ENCODE measurements around the gene DEPDC5.
"Not testable (repeated sequence)": the region's sequence is repeated elsewhere in the genome, so short reads cannot be mapped to it uniquely, and the experiment has no call there.

The DEPDC5 gene

DNA sequence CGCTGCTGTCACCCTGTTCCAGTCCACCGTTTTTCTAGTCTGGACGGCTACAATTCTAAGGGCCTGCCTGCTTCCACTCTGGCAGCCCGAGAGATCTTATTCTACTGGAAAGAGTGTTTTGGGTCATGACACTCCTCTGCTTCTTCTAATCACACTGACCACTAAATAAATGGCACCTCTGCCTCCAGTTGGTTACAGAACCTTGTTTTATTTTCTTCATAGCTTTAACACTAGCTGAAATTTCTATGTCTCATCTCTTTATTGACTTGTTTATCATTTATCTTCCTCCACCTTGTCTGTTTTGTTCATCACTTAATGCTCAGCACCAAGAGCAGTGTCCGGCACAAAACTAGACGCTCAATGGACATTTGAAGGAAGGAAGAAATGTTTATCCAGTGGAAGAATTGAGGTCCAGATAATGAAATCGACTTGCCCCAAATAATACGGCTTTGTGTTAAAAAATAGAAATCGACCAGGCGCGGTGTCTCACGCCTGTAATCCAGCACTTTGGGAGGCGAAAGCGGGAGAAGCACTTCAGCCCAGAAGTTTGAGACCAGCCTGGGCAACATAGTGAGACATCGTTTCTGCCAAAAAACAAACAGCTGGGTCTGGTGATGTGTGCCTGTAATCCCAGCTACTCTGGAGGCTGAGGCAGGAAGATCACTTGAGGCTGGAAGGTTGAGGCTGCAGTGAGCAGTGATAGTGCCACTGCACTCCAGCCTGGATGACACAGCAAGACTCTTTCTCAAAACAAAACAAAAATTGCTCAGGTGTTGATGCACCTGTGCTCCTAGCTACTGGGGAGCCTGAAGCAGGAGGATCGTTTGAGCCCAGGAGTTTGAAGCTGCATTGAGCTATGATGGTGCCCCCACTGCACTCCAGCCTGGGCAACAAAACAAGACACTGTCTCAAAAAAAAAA, 3.2 kb upstream of the DEPDC5 start:
- H3K4me1 ChIP-seq (ENCODE audit: control insufficient read depth, insufficient read depth, low read length): peaks cover 44% of the 10 kb centered on the region

DNA sequence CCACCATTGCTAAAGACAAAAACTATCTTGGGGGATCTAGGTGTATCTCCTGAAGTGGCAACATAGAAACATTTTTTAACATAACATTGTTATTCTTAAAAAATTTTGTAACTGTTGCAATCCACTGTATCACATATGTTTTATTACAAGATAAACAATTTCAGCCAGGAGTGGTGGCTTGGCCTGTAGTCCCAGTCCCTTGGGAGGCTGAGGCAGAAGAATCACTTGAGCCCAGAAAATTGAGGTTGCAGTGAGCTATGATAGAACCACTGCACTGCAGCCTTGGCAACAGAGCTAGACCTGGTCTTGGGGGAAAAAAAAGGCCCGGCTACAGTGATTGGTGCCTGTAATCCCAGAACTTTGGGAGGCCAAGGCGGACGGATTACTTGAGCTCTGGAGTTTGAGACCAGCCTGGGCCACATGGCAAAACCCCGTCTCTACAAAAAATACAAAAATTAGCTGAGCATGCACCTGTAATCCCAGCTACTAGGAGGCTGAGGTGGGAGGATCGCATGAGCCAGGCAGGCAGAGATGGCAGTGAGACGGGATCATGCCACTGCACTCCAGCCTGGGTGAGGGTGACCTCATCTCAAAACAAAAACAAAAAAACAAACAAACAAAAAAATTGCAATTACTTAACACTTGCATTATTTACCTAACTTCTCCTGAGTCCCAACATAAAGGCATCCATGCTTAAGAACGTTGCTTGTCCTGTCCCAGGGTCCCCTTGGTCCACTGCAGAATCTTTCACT, 1.5 kb upstream of the DEPDC5 start:
- no peak overlapping the region for H3K4me3 ChIP-seq (ENCODE audit: low read length)
- H3K36me3 ChIP-seq (ENCODE audit: control insufficient read depth, insufficient read depth, low read length): no peaks in the 10 kb centered on the region
- H3K9me3 ChIP-seq (ENCODE audit: control insufficient read depth, low read length): no peaks in the 10 kb centered on the region
- no peaks in the 10 kb centered on the region for H3K27me3 ChIP-seq (ENCODE audit: control insufficient read depth, insufficient read depth, low read length)
- H3K4me1 ChIP-seq (ENCODE audit: control insufficient read depth, insufficient read depth, low read length): peaks cover 48% of the 10 kb centered on the region
- peak overlapping the region; percentile 79 for H3K9ac ChIP-seq (ENCODE audit: low read length)

More for the DNA sequence above, 3.2 kb upstream of the DEPDC5 start:
- Histone ChIP-seq H3K9ac (ENCODE audit: low read length) (peak overlapping the region; percentile 99), H3K36me3 (ENCODE audit: control insufficient read depth, insufficient read depth, low read length) (no peaks in the 10 kb centered on the region), H3K9me3 (ENCODE audit: control insufficient read depth, low read length) (no peaks in the 10 kb centered on the region), H3K4me3 (ENCODE audit: low read length) (no peak overlapping the region), H3K27me3 (ENCODE audit: control insufficient read depth, insufficient read depth, low read length) (no peaks in the 10 kb centered on the region)

DNA sequence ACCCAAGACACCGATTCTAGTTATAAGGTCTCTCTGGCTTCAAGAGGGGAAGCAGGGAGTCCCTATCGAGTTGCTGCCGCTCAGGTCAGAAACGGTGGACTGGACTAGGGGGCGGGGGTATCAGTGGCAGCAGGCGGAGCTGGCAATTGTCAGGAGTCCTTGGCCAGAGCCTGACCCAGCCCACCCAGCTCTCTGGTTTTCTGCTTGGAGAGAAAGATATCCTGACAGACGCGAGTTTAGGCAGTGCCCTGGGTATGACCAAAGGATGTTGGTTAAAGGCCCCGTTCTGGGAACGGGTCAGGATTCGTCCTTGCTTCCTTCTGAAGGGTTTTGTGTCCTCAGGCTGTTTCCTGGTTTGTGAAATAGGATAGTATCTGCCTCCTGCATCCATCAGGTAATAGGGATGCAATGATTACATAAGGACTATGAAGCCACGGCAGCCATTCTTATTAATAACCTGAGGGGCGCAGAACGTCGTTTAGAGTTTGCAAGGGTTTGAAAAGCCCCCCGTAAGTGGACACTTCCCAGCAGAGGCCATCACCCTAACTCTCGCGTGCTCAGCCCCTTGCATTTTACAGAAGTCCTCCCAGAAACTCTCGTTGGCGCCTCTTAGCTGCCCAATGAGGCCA, 700 bp upstream of the DEPDC5 start:
- Histone ChIP-seq H3K9me3 (ENCODE audit: control insufficient read depth, low read length) (no peaks in the 10 kb centered on the region), H3K36me3 (ENCODE audit: control insufficient read depth, insufficient read depth, low read length) (no peaks in the 10 kb centered on the region), H3K9ac (ENCODE audit: low read length) (peak overlapping the region; percentile 79), H3K27me3 (ENCODE audit: control insufficient read depth, insufficient read depth, low read length) (no peaks in the 10 kb centered on the region), H3K4me3 (ENCODE audit: low read length) (peak overlapping the region; percentile 17), H3K4me1 (ENCODE audit: control insufficient read depth, insufficient read depth, low read length) (peaks cover 47% of the 10 kb centered on the region)

DNA sequence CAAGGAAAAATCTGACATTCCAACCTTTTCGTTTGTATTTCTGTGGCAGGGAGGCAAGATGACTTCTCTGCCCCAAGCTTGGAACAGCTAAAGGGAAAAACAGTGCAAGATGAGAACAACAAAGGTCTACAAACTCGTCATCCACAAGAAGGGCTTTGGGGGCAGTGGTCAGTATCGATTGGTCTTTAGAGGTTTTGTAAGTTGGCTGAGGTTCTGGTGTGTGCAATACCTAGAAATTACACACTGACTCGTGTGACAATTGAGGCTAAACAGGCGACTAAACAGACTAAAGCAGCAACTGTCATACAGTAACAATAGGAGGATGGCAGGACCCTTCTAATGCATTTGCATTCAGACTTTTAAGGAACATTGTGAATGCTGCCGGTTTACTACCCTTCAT, 994 bp downstream of the DEPDC5 start:
- Histone ChIP-seq H3K36me3 (ENCODE audit: control insufficient read depth, insufficient read depth, low read length) (no peaks in the 10 kb centered on the region), H3K4me3 (ENCODE audit: low read length) (no peak overlapping the region), H3K27me3 (ENCODE audit: control insufficient read depth, insufficient read depth, low read length) (no peaks in the 10 kb centered on the region), H3K4me1 (ENCODE audit: control insufficient read depth, insufficient read depth, low read length) (peaks cover 39% of the 10 kb centered on the region), H3K9me3 (ENCODE audit: control insufficient read depth, low read length) (no peaks in the 10 kb centered on the region), H3K9ac (ENCODE audit: low read length) (peak overlapping the region; percentile 82)

DNA sequence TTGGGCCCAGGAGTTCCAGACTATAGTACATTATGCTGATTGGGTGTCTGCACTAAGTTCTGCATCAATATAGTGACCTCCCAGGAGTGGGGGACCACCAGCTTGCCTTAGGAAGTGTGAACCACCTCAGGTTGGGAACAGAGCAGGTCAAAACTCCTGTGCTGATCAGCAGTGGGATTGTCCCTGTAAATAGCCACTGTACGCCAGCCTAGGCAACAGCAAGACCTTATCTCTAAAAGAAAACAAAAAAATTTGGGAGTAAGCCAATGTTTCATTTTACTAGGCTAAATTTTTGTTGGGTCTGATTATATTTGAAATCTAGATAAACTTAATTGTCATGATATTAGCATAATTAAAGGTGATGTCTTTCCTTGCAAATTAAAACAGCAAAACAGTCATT, 3.4 kb downstream of the DEPDC5 start:
- Histone ChIP-seq H3K27me3 (ENCODE audit: control insufficient read depth, insufficient read depth, low read length) (no peaks in the 10 kb centered on the region), H3K9ac (ENCODE audit: low read length) (peak overlapping the region; percentile 8), H3K36me3 (ENCODE audit: control insufficient read depth, insufficient read depth, low read length) (no peaks in the 10 kb centered on the region), H3K9me3 (ENCODE audit: control insufficient read depth, low read length) (no peaks in the 10 kb centered on the region), H3K4me3 (ENCODE audit: low read length) (no peak overlapping the region), H3K4me1 (ENCODE audit: control insufficient read depth, insufficient read depth, low read length) (peaks cover 32% of the 10 kb centered on the region)

DNA sequence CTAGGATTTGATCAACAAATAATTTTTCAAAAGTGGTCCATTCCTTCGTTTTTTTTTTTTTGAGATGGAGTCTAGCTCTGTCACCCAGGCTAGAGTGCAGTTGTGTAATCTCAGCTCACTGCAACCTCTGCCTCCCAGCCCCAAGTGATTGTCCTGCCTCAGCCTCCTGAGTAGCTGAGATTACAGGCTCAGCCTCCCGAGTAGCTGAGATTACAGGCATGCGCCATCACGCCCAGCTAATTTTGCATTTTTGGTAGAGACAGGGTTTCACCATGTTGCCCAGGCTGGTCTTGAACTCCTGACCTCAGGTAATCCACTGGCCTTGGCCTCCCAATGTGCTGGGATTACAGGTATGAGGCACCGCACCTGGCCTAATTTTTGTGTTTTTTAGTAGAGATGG, 5.0 kb downstream of the DEPDC5 start:
- H3K36me3 ChIP-seq (ENCODE audit: control insufficient read depth, insufficient read depth, low read length); H3K4me3 ChIP-seq (ENCODE audit: low read length); H3K9me3 ChIP-seq (ENCODE audit: control insufficient read depth, low read length); H3K9ac ChIP-seq (ENCODE audit: low read length); H3K27me3 ChIP-seq (ENCODE audit: control insufficient read depth, insufficient read depth, low read length): not testable (repeated sequence)
- H3K4me1 ChIP-seq (ENCODE audit: control insufficient read depth, insufficient read depth, low read length): peaks cover 20% of the 10 kb centered on the region

DNA sequence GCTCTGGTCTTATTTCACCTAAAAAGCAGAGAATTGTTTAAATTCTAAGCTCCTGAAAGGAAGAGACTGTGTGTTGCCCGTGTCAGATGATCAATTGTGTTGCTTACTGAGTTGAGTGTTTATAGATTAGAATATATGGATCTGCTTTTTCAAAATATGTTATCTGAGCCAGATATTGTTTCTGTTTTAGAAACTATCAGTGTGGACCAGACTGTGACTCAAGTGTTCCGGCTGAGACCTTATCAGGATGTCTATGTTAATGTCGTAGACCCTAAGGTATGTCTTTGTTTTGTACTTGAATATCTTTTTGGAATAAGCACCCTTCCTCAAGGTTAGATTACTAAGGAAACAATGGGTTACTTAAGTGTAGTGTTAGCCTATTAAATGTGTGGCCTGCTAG, 11.0 kb downstream of the DEPDC5 start:
- H3K4me1 ChIP-seq (ENCODE audit: control insufficient read depth, insufficient read depth, low read length): no peaks in the 10 kb centered on the region
- H3K36me3 ChIP-seq (ENCODE audit: control insufficient read depth, insufficient read depth, low read length): no peaks in the 10 kb centered on the region
- H3K9ac ChIP-seq (ENCODE audit: low read length): no peak overlapping the region
- no peak overlapping the region for H3K4me3 ChIP-seq (ENCODE audit: low read length)
- H3K27me3 ChIP-seq (ENCODE audit: control insufficient read depth, insufficient read depth, low read length): no peaks in the 10 kb centered on the region
- H3K9me3 ChIP-seq (ENCODE audit: control insufficient read depth, low read length): no peaks in the 10 kb centered on the region

DNA sequence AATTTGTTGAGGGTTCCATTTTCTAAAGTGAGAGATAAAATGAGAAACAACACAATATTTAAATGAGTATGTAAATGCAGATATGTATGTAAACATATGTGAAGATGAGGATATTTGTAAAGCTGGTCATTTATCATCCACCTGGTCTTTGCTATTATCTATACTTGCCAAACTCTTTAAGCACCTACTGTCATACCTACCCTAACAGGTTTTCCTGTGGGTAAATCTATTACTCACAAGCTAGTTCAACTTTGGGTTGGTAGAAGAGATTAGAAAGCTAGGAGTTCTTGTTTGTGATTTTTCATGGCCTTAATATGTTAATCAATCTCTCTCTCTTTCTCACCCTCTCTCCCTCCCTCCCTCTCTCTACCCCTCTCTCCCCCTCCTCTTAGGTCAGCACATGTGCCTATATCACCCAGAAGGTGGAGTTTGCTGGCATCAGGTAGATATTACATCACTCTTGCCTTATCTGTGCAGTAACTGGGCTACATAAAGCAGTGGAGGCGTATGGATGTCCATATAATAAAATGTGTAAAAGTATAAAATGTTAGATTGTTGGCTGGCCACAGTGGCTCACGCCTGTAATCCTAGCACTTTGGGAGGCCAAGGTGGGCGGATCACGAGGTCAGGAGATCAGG, 14.7 kb downstream of the DEPDC5 start:
- Histone ChIP-seq H3K27me3 (ENCODE audit: control insufficient read depth, insufficient read depth, low read length) (no peaks in the 10 kb centered on the region), H3K9me3 (ENCODE audit: control insufficient read depth, low read length) (no peaks in the 10 kb centered on the region), H3K36me3 (ENCODE audit: control insufficient read depth, insufficient read depth, low read length) (no peaks in the 10 kb centered on the region), H3K4me1 (ENCODE audit: control insufficient read depth, insufficient read depth, low read length) (no peaks in the 10 kb centered on the region), H3K4me3 (ENCODE audit: low read length) (no peak overlapping the region), H3K9ac (ENCODE audit: low read length) (no peak overlapping the region)

DNA sequence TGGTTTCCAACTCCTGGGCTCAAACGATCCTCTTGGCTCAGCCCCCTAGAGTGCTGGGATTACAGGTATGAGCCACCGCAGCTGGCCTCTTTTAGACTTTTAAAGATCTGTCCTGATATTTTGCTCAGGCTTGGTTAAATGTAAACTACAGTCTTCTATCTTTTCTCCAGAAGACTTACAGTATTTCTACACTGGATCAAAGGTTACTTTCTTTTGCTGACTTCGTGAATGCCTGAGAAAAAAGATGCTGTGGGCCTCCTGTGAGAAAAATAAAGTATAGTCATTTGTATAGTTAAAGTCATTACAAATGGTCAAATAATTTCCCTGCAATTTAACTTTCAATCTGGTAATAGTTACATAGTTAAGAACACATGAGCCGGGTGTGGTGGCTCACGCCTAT, 19.6 kb downstream of the DEPDC5 start:
- no peaks in the 10 kb centered on the region for H3K9me3 ChIP-seq (ENCODE audit: control insufficient read depth, low read length)
- H3K4me3 ChIP-seq (ENCODE audit: low read length): no peak overlapping the region
- no peak overlapping the region for H3K9ac ChIP-seq (ENCODE audit: low read length)
- no peaks in the 10 kb centered on the region for H3K36me3 ChIP-seq (ENCODE audit: control insufficient read depth, insufficient read depth, low read length)
- H3K27me3 ChIP-seq (ENCODE audit: control insufficient read depth, insufficient read depth, low read length): no peaks in the 10 kb centered on the region
- no peaks in the 10 kb centered on the region for H3K4me1 ChIP-seq (ENCODE audit: control insufficient read depth, insufficient read depth, low read length)

DNA sequence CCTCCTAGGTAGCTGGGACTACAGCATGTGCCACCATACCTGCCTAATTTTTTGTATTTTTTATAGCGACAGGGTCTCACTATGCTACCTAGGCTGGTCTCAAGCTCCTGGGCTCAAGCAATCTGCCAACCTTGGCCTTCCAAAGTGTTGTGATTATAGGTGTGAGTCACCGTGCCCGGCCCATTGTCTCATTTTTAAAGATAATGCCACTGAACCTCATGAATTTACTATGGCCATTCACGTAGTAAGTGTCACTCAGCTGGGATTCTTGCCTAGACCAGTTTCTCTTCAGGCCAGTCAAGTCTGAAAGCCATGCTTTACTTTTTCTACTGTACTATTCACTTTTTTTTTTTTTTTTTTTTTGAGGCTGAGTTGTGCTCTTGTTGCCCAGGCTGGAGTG, 22.4 kb downstream of the DEPDC5 start:
- H3K27me3 ChIP-seq (ENCODE audit: control insufficient read depth, insufficient read depth, low read length): no peaks in the 10 kb centered on the region
- H3K4me3 ChIP-seq (ENCODE audit: low read length): no peak overlapping the region
- H3K36me3 ChIP-seq (ENCODE audit: control insufficient read depth, insufficient read depth, low read length): no peaks in the 10 kb centered on the region
- H3K9me3 ChIP-seq (ENCODE audit: control insufficient read depth, low read length): no peaks in the 10 kb centered on the region
- H3K9ac ChIP-seq (ENCODE audit: low read length): no peak overlapping the region
- no peaks in the 10 kb centered on the region for H3K4me1 ChIP-seq (ENCODE audit: control insufficient read depth, insufficient read depth, low read length)

DNA sequence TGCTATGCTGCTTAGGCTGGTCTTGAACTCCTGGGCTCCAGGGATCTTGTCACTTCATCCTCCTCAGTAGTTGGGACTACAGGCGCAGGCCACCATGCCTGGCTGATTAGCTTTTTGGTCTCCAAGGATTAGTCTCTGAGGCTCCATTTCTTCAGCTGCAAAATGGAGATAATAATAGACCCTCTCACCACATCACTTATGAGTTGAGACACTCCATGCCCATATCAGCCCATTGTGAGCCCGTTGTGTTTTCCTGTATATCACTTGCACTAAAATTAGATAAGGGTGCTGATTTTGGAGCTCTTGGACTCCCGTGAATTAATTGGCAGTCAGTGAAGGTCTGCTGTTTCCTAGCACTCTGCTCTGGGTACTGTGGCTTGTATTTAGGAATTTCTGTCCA, 36.0 kb downstream of the DEPDC5 start:
- Histone ChIP-seq H3K27me3 (ENCODE audit: control insufficient read depth, insufficient read depth, low read length) (no peaks in the 10 kb centered on the region), H3K9me3 (ENCODE audit: control insufficient read depth, low read length) (no peaks in the 10 kb centered on the region), H3K9ac (ENCODE audit: low read length) (no peak overlapping the region), H3K4me1 (ENCODE audit: control insufficient read depth, insufficient read depth, low read length) (no peaks in the 10 kb centered on the region), H3K36me3 (ENCODE audit: control insufficient read depth, insufficient read depth, low read length) (no peaks in the 10 kb centered on the region), H3K4me3 (ENCODE audit: low read length) (no peak overlapping the region)
